Measurements from ENCODE around the gene NIP7.
"Not testable (repeated sequence)": the region's sequence is repeated elsewhere in the genome, so short reads cannot be mapped to it uniquely, and the experiment has no call there.

NIP7 gene

DNA sequence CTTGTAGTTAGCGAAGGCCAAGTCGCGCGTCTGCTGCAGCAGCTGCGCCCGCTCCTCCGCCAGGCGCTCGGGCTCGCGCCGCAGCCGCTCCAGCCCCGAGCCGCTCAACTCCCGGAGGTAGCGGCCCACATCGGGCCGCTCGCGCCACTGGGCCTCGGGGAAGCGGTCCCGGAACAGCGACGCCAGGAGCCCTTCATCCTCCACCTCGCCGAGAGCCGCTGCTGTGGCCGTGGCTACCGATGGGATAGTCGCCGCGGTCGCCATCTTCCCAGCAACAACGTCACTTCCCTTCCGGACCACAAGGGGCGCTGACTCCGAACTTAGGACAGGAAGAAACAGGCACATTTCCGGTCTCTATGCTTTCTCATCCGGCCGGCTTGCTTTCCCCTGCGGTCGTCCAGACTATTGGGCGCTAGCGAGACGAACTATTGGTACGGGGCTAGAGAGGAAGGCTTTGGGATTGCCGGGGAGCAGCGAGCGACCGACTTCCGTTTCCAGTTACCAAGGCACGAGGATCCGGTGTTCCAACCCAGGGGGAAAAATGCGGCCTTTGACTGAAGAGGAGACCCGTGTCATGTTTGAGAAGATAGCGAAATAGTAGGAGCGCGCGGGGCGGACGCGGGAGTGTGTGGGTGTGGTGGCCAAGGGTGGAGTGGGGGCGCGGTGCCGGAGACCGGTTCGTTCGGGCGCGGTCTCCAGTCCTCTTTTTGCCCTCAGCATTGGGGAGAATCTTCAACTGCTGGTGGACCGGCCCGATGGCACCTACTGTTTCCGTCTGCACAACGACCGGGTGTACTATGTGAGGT is at the start of gene NIP7, which contains the start of gene COG8:
TSS of gene NIP7 (plus strand) at position 484 of the 806 bp plus-strand sequence. CDS start at position 542, 58 bp downstream.
TSS of gene COG8 (minus strand) at position 276 of the 806 bp plus-strand sequence. CDS start at position 264, 12 bp downstream.
- in situ Hi-C loops (cut with MboI; ENCODE audit: low pct_unique_long_range_greater_than_20kb, low sequenced_read_pairs) = no loop called here

DNA sequence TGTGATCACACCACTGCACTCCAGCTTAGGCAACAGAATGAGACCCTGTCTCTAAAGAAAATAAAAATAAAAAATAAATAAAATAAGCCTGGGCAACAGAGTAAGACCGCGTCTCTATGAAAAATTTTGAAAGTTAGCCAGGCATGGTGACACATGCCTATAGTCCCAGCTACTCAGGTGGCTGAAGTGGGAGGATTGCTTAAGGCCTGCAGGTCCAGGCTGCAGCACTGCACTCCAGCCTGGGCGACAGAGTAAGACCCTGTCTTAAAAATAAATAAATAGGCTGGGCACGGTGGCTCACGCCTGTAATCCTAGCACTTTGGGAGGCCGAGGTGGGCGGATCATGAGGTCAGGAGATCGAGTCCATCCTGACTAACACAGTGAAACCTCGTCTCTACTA is 47.9 kb upstream of the NIP7 start:
- in situ Hi-C loops (cut with MboI; ENCODE audit: low pct_unique_long_range_greater_than_20kb, low sequenced_read_pairs) = not testable (repeated sequence)

More for the DNA sequence above, at the start of gene NIP7, which contains the start of gene COG8:
- peak; percentile 99 for DNase-seq

GRCh38 chr16:69293401-69293800 is 46.2 kb upstream of the NIP7 start:
- in situ Hi-C loops (cut with MboI; ENCODE audit: low pct_unique_long_range_greater_than_20kb, low sequenced_read_pairs) = no loop called here
- DNase-seq = no peak

More for the DNA sequence above, 47.9 kb upstream of the NIP7 start:
- DNase-seq = not testable (repeated sequence)

GRCh38 chr16:69294051-69294450 is 45.5 kb upstream of the NIP7 start:
- in situ Hi-C loops (cut with MboI; ENCODE audit: low pct_unique_long_range_greater_than_20kb, low sequenced_read_pairs) = no loop called here
- DNase-seq = no peak

DNA sequence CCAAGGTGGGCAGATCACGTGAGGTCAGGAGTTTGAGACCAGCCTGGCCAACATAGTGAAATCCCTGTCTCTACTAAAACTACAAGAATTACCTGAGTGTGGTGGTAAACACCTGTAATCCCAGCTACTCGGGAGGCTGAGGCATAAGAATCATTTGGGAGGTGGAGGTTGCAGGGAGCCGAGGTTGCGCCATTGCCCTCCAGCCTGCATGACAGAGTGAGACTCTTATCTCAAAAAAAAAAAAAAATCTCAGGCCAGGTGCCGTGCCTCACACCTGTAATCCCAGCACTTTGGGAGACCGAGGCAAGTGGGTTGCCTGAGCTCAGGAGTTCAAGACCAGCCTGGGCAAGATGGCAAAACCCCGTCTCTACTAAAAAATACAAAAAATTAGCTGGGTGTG is 42.8 kb upstream of the NIP7 start:
- in situ Hi-C loops (cut with MboI; ENCODE audit: low pct_unique_long_range_greater_than_20kb, low sequenced_read_pairs); DNase-seq: not testable (repeated sequence)

GRCh38 chr16:69298261-69298660 is 41.3 kb upstream of the NIP7 start:
- DNase-seq = no peak
- in situ Hi-C loops (cut with MboI; ENCODE audit: low pct_unique_long_range_greater_than_20kb, low sequenced_read_pairs) = no loop called here

GRCh38 chr16:69301187-69301586 is 38.4 kb upstream of the NIP7 start:
- in situ Hi-C loops (cut with MboI; ENCODE audit: low pct_unique_long_range_greater_than_20kb, low sequenced_read_pairs) = no loop called here
- DNase-seq = no peak

DNA sequence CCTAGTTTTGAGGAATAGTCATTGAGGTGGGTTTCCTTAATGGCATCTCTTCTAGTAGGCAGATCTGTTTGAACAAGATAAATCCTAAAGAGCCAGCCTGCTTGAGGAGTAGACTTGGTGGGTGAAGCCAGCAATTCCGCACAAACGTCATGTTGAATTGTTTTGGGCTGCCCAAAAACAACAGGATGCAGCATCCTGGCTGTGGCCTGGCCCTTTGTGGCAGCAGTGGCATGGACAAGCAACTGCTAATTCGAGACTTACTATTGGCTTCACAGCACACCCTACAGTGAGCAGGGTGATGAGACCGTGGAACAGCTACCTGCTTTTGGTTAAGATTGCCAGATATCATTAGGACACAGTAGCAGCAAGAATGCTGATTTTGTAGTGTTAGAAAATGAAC is 37.7 kb upstream of the NIP7 start:
- in situ Hi-C loops (cut with MboI; ENCODE audit: low pct_unique_long_range_greater_than_20kb, low sequenced_read_pairs) = no loop called here
- no peak for DNase-seq

- in situ Hi-C loops (cut with MboI; ENCODE audit: low pct_unique_long_range_greater_than_20kb, low sequenced_read_pairs) = no loop called here
- no peak for DNase-seq
Observed at GRCh38 chr16:69302301-69302700, 37.3 kb upstream of the NIP7 start.

GRCh38 chr16:69306031-69306430 is 33.5 kb upstream of the NIP7 start:
- no peak for DNase-seq
- in situ Hi-C loops (cut with MboI; ENCODE audit: low pct_unique_long_range_greater_than_20kb, low sequenced_read_pairs) = no loop called here

DNA sequence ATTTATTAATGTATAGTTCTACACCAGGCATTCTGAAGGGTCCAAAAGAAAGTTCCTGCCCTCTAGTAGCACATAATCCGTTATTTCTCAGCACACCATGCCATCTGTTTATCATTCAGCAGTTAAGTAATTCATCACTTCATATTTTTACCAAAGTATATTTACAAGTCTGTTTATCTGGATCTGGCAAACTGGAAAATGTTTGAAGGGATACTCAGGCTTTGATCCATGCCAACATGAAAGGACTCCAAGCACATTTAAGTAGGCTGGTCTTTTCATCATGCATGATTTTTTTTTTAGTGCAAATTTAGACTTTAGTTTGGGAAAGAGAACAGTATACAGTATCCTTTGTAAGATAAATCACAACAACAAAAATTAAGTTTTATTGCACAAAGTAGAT is 32.5 kb upstream of the NIP7 start:
- no peak for DNase-seq
- in situ Hi-C loops (cut with MboI; ENCODE audit: low pct_unique_long_range_greater_than_20kb, low sequenced_read_pairs) = no loop called here

- in situ Hi-C loops (cut with MboI; ENCODE audit: low pct_unique_long_range_greater_than_20kb, low sequenced_read_pairs) = no loop called here
- no peak for DNase-seq
Observed at GRCh38 chr16:69307856-69308255, 31.7 kb upstream of the NIP7 start.

GRCh38 chr16:69309316-69309715 is 30.3 kb upstream of the NIP7 start:
- no peak for DNase-seq
- in situ Hi-C loops (cut with MboI; ENCODE audit: low pct_unique_long_range_greater_than_20kb, low sequenced_read_pairs) = no loop called here

- DNase-seq = peak; percentile 97
- in situ Hi-C loops (cut with MboI; ENCODE audit: low pct_unique_long_range_greater_than_20kb, low sequenced_read_pairs) = no loop called here
Observed at GRCh38 chr16:69310653-69311532, 28.7 kb upstream of the NIP7 start, which contains the start of gene VPS4A. Gene VPS4A, plus strand, starts transcription at chr16:69311350. Its CDS starts 162 bp downstream, at chr16:69311512.

DNA sequence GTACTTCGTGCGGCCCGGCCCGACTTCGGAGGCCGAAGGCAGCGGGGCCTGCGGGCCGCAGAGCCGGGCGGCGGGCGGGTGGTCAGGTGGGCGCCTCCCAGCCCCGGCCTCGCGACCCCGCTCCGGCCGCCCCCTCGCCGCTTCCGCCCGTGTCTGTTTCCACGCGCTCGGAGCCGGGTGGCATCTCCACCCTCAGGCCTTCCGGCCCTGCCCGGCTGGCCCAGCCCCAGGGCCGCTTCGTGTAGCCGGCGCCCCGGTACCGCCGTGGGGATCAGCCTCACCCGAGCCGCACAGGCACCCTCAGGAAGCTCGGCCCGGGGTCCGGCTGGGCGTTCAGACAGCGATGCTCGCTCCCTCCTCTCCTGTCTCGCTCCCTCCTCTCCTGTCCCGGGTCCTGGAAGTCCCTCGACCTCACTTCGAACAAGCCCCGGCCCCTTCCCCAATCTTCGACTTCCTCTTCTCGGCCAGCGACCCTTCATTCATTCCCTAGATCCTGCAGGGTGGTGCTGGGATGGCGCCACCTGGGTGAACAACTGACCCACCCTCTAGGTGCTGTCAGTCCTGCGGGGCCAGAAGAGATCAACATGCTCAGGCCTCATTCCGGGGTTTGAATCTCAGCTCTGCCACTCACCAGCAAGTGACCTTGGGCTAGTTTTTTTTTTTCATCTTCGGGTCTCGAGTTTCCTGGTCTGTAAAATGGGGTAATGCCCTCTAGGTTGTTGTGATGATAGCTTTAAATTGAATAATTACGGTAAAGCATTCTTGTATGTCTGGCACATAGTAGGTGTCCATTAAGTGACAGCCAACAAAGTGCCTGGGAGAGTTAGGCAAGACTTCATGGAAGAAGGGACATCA is 27.8 kb upstream of the NIP7 start:
- DNase-seq = peak; percentile 56
- in situ Hi-C loops (cut with MboI; ENCODE audit: low pct_unique_long_range_greater_than_20kb, low sequenced_read_pairs) = no loop called here

DNA sequence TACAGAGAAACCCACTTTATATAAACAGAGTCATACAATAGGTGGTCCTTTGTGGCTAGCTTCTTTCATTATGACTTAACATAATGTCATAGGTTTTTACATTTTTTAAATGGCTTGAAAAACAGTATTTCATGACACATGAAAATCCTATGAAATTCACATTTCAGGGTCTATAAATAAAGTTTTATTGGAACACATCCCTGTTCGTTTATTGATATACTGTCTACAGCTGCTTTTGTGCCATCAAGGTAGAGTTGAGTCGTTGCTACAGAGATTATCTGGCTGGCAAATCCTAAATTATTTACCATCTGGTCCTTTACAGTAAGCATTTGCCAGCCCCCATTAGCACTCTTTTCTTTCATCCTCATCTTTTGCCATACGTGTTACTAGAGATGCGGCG is 26.1 kb upstream of the NIP7 start:
- in situ Hi-C loops (cut with MboI; ENCODE audit: low pct_unique_long_range_greater_than_20kb, low sequenced_read_pairs) = no loop called here
- DNase-seq = no peak

DNA sequence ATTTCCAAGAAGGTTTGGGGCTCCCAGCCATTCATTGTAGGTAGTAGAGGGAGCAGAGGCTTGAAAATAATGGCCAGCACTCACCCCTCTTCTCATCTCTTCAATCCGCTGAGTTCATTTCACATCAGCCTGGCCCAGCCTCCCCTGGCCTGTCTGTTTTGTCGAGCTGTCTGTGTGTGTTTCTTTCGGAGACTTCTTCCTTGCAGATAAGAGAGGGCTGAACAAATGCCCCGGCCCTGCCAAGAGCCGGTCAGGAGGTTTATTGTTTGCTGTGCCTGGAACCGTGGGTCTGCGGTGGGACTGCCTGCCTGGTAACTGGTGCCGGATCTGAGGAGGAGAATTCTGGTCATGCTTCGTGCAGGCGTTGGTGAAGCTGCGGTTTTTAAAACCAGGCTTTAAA is 25.0 kb upstream of the NIP7 start:
- no peak for DNase-seq
- in situ Hi-C loops (cut with MboI; ENCODE audit: low pct_unique_long_range_greater_than_20kb, low sequenced_read_pairs) = no loop called here

DNA sequence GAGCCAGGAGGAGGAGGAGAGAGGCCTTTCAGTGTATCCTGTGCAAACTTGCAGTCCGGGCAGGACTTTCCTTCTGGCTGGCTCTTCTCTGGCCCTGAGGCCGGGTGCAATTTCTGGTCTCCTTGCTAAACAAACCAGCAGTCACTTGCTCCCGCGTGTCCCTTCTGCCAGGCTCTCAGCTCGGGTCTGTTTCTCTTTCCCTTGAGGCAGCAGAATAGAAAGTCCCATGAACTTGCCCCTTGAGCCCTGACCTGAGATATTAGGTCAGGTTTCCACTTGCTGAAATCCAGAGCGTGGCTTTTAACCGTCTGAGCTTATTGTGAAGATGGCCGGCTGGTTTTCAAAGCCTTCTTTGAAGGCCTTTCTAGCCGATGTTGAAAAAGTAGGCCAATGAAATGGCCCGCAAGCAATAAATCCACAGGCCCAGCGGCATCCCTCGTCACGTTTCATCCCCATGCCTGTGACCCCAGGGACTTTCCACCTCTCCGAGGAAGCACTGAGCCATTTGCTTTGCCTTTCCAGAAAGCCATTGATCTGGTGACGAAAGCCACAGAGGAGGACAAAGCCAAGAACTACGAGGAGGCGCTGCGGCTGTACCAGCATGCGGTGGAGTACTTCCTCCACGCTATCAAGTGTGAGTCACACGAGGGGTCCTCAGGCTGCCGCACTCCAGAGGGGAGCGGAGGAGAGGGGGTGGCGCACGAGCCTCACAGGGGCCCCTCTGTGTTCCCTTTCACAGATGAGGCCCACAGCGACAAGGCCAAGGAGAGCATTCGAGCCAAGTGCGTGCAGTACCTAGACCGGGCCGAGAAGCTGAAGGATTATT is 23.9 kb upstream of the NIP7 start:
- in situ Hi-C loops (cut with MboI; ENCODE audit: low pct_unique_long_range_greater_than_20kb, low sequenced_read_pairs) = no loop called here
- peak; percentile 77 for DNase-seq

All from KBM-7 (cell line).